ENCODE results near the gene MECP2. TPM values are rescaled to one million over a fixed set of nuclear protein-coding genes. Genes with fewer than 3 reads are reported as not detected.
"Not testable (repeated sequence)": the region's sequence is repeated elsewhere in the genome, so short reads cannot be mapped to it uniquely, and the experiment has no call there.

MECP2 gene
- total RNA-seq, 1 experiment from 2014 or later: 88.9 TPM

GRCh38 chrX:153981231-153981630, 116.3 kb downstream of the MECP2 start:
- no peaks in the 10 kb centered on the region for H3K9me3 ChIP-seq (ENCODE audit: control insufficient read depth, insufficient read depth, low read depth, low read length)
- TF ChIP-seq CTCF (IDR thresholded peaks at IDR 0.05) (no peak), POLR2AphosphoS5 (IDR thresholded peaks at IDR 0.05; ENCODE audit: low read depth, low read length) (no peak), REST (IDR thresholded peaks at IDR 0.05; ENCODE audit: insufficient read depth in 1 of 2, low read depth in 2 of 2, low read length in 1 of 2) (no peak), TCF7L2 (IDR thresholded peaks at IDR 0.05; ENCODE audit: low read depth, low read length) (no peak), SIN3A (IDR thresholded peaks at IDR 0.05; ENCODE audit: borderline replicate concordance, insufficient read depth, low read depth, low read length) (no peak)
- in situ Hi-C loops (cut with HindIII; ENCODE audit: low pct_unique_long_range_greater_than_20kb, low sequenced_read_pairs): no loop called here
- intact Hi-C loops (cut with micrococcal nuclease; ENCODE audit: unreplicated experiment): no loop called here
- H3K36me3 ChIP-seq (ENCODE audit: control insufficient read depth, insufficient read depth, low read length): no peaks in the 10 kb centered on the region
- peaks cover 5% of the 10 kb centered on the region for H3K4me1 ChIP-seq (ENCODE audit: control insufficient read depth, insufficient read depth, low read length)
- H3K4me3 ChIP-seq (ENCODE audit: low read depth in 2 of 2, low read length in 2 of 2): no peak overlapping the region
- CTCF ChIA-PET: no interaction called here
- H3K27me3 ChIP-seq (ENCODE audit: control insufficient read depth, insufficient read depth, low read length): no peaks in the 10 kb centered on the region
- ATAC-seq (no peak), DNase-seq (ENCODE audit: low read depth, low spot score) (no peak)
- BruUV-seq (replicated peaks): no TSS peak
- POLR2A ChIA-PET: no interaction called here
- H3K27ac ChIP-seq (ENCODE audit: low read length): no peak overlapping the region

GRCh38 chrX:153980394-153980793, 117.1 kb downstream of the MECP2 start:
- DNase-seq (ENCODE audit: low read depth, low spot score); H3K4me3 ChIP-seq (ENCODE audit: low read depth in 2 of 2, low read length in 2 of 2); H3K4me1 ChIP-seq (ENCODE audit: control insufficient read depth, insufficient read depth, low read length); H3K27me3 ChIP-seq (ENCODE audit: control insufficient read depth, insufficient read depth, low read length); BruUV-seq (replicated peaks); ATAC-seq; CTCF ChIA-PET; in situ Hi-C loops (cut with HindIII; ENCODE audit: low pct_unique_long_range_greater_than_20kb, low sequenced_read_pairs); intact Hi-C loops (cut with micrococcal nuclease; ENCODE audit: unreplicated experiment); H3K9me3 ChIP-seq (ENCODE audit: control insufficient read depth, insufficient read depth, low read depth, low read length); H3K36me3 ChIP-seq (ENCODE audit: control insufficient read depth, insufficient read depth, low read length); H3K27ac ChIP-seq (ENCODE audit: low read length); POLR2A ChIA-PET: not testable (repeated sequence)

- Histone ChIP-seq H3K27ac (ENCODE audit: low read length) (peak overlapping the region; percentile 100), H3K36me3 (ENCODE audit: control insufficient read depth, insufficient read depth, low read length) (no peaks in the 10 kb centered on the region; the same call in 1 of the 2 replicates), H3K27me3 (ENCODE audit: control insufficient read depth, insufficient read depth, low read length) (no peaks in the 10 kb centered on the region), H3K9me3 (ENCODE audit: control insufficient read depth, insufficient read depth, low read depth, low read length) (no peaks in the 10 kb centered on the region), H3K4me3 (ENCODE audit: low read depth in 2 of 2, low read length in 2 of 2) (no peak overlapping the region), H3K4me1 (ENCODE audit: control insufficient read depth, insufficient read depth, low read length) (peaks cover 12% of the 10 kb centered on the region)
- POLR2A ChIA-PET: no interaction called here
- no peak for DNase-seq (ENCODE audit: low read depth, low spot score)
- in situ Hi-C loops (cut with HindIII; ENCODE audit: low pct_unique_long_range_greater_than_20kb, low sequenced_read_pairs) (no loop called here), intact Hi-C loops (cut with micrococcal nuclease; ENCODE audit: unreplicated experiment) (no loop called here)
- BruUV-seq (replicated peaks): no TSS peak
- TF ChIP-seq SIN3A (IDR thresholded peaks at IDR 0.05; ENCODE audit: borderline replicate concordance, insufficient read depth, low read depth, low read length): no peak
- TF ChIP-seq TCF7L2 (IDR thresholded peaks at IDR 0.05; ENCODE audit: low read depth, low read length): no peak
- TF ChIP-seq POLR2AphosphoS5 (IDR thresholded peaks at IDR 0.05; ENCODE audit: low read depth, low read length): no peak
- CTCF ChIA-PET: no interaction called here
- ATAC-seq: no peak
Measured at GRCh38 chrX:153974726-153975286, 122.7 kb downstream of the MECP2 start.
